VCaP (cell line): ENCODE data around the gene SWI5.

Source experiments
- H3K27ac ChIP-seq: fragments of 450-650 bp; 2 replicates; pipeline ENCODE4 v1.5.1; 2017
- TF ChIP-seq, protein P1 (sequence below): fragments of 450-650 bp; conservative IDR thresholded peaks from 2 replicates; pipeline ENCODE4 v1.5.1; 2017; ENCODE audit warnings: mild to moderate bottlenecking, moderate library complexity

SWI5 gene

DNA sequence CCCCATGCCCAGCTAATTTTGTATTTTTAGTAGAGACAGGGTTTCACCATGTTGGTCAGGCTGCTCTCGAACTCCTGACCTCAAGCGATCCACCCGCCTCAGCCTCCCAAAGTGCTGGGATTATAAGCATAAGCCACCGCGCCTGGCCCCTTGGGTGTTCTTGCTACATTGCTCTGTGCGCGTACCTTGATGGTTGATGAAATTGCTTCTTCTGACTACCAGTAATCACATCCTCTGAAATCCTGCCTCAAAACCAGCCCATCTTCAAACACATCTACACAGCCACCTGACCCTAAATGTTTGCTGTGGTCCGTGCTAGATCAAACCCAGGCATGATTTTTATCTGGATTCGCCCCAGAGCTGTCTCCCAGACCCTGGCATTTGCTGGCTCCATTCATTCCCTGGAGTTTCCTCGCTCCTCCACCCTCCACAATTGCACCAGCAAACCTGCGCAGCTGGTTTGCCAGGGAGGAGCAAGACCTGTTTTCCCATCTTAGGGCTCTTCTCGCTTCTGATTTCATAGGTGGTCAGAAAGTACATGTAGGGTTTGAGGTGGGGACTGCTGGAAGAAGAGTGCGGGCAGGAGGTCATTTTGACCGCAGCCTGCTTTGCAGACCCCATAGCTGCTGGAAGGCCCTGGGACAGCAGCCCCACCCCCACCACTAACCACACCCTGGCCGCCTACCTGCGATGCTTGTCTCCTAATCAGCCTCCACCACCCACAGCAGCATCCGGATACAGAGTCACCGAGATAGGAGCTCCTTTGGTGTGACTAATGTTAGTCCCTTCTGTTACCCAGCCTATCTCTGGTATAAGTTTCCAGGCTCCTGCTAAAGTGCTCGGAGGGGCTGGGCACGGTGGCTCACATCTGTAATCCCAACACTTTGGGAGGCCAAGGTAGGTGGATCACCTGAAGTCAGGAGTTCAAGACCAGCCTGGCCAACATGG, 22.7 kb downstream of the SWI5 start:
- TF ChIP-seq, protein P1, sequence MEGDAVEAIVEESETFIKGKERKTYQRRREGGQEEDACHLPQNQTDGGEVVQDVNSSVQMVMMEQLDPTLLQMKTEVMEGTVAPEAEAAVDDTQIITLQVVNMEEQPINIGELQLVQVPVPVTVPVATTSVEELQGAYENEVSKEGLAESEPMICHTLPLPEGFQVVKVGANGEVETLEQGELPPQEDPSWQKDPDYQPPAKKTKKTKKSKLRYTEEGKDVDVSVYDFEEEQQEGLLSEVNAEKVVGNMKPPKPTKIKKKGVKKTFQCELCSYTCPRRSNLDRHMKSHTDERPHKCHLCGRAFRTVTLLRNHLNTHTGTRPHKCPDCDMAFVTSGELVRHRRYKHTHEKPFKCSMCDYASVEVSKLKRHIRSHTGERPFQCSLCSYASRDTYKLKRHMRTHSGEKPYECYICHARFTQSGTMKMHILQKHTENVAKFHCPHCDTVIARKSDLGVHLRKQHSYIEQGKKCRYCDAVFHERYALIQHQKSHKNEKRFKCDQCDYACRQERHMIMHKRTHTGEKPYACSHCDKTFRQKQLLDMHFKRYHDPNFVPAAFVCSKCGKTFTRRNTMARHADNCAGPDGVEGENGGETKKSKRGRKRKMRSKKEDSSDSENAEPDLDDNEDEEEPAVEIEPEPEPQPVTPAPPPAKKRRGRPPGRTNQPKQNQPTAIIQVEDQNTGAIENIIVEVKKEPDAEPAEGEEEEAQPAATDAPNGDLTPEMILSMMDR = no peak
- peak overlapping the region; percentile 98 for H3K27ac ChIP-seq

DNA sequence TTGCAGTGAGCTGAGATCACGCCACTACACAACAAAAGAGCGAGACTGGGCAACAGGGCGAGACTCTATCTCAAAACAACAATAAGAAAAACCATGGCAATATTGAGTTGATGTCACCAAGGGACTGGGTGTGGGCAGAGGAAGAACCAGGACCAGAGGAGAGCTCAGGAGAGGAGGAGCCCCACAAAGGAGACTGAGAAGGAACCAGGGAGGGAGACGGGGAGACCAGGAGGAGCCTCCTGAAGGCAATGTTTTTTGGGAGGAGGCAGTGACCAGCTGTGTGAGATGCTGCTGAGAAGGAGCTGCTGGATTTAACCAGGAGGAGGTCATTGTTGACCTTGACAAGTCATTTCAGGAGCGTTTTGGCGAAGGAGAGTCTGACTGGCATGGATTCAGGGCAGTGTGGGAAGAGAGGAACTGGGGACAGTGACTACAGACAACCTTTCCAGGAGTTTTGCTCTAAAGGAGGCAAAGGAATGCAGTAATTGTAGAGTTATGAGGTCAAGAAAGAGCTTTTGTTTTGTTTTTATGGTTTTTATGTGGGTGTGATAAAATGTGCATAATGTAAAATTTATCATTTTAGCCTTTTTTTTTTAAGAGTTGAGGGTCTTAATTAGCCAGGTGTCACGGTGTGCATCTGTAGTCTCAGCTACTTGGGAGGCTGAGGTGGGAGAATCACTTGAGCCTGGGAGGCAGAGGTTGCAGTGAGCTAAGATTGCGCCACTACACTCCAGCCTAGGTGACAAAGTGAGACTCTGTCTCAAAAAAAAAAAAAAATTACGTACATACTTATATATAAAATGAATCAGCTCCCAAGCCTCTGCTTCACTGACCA, 28.3 kb downstream of the SWI5 start:
- no peak overlapping the region for H3K27ac ChIP-seq
- TF ChIP-seq, protein P1 = no peak

DNA sequence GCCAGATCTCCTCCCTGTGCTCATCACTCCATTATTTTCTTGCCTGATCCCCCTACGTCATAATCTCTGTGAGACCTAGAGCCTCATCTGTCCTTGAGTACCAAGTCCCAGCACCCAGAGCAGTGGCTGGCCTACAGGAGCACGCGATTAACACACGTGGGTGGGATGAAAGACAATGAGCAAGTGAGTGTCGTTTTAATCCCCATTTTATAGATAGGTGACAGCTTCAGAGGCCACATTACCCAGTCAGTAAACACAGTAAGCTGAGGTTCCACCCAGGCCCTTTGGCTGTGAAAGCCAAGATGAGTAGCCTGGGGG, 28.9 kb downstream of the SWI5 start:
- H3K27ac ChIP-seq = no peak overlapping the region
- TF ChIP-seq, protein P1 = no peak

DNA sequence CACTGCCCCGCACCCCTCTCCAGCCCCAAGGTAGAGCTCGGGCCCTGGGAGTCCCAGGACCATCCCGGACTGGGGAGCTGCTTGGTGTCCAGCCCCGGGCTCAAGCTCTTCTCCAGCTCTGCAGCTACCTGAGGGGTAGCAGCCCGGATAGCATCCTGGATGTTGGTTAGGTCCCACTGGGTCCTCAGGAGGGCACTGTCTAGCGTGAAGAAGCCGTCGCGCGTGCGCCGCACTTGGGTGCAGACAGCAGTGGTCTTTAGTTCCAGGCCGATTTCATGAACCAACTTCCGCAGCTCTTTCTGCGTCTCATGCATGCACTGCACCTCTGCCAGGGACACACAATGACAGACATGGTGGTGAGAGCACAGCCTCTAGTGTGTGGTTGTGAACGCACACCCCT, 33.5 kb downstream of the SWI5 start:
- TF ChIP-seq, protein P1 = no peak
- H3K27ac ChIP-seq = no peak overlapping the region

DNA sequence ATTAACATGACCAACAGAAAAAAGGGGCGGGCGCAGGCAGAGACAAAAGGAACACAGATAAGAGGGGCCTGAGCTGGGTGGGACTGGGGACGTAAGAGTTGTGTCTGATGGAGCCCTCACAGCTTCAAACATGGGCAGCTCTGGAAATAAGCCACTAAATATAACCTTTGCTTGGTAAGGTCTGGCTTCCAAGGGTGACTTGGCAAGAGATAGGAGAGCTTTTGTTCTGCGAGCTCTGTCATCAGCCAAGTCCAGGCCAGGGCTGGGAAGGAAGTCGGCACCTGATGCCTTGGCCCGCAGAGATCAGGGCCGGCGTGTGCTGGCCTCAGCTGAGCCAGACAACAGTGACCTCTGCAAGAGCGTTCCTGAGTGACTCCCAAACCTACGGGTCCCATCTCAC, 34.4 kb downstream of the SWI5 start:
- H3K27ac ChIP-seq = peak overlapping the region; percentile 15; the same call in 1 of the 2 replicates
- TF ChIP-seq, protein P1 = no peak

DNA sequence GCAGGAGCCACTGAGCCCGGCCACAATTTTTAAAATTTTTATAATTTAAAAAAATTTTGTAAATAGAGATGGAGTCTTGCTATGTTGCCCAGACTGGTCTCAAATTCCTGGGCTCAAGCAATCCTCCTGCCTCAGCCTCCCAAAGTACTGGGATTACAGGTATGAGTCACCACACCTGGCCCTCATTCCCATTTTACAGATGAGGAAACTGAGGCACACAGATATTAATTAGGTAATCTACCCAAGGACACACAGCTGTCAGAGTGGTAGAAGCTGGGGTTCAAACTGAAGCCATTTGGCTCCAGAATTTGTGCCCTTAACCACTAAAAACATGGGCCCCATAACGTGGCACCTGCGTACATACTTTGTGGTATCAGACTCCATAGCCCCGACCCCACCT, 38.6 kb downstream of the SWI5 start:
- H3K27ac ChIP-seq = no peak overlapping the region
- TF ChIP-seq, protein P1 = no peak

DNA sequence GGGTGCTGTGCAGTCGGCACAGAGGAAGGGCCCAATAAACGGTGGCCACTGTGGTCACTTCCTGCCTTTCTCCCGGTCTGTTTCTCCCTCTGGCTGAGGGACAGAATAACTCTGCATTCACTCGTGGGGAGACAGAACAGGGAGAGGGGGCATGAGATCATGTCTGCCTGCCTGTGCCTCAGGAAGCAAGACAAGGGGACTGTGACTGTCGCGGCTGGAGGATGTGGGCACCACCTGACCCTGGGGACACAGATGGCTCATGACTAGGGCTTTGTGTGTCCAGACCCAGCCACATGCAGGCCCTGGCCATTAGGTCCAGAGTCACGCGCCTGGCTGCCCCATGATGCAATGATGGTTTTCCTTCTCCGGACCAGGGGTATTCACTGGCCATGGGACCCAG, 40.3 kb downstream of the SWI5 start:
- no peak overlapping the region for H3K27ac ChIP-seq
- TF ChIP-seq, protein P1 = no peak
